Bronchial epithelial cell (primary cell): ENCODE data around the gene TMEM44. TPM values are rescaled to one million over a fixed set of nuclear protein-coding genes. Genes with fewer than 3 reads are reported as not detected.

Source experiments
- DNase-seq: peaks from one replicate; pipeline ENCODE4 v3.0.0-alpha.2; 2010; ENCODE audit warnings: low read depth
- FAIRE-seq: peaks from 2 replicates; lab custom pipeline; 2011; peaks lifted over from hg19 to GRCh38; lab: Jason Lieb, UNC
- H3K27me3 ChIP-seq: 2 replicates; pipeline ENCODE4 v1.5.1; 2011; ENCODE audit warnings: low read length; ENCODE audit not compliant: control insufficient read depth, insufficient read depth
- H3K36me3 ChIP-seq: 2 replicates; pipeline ENCODE4 v1.5.1; 2011; ENCODE audit warnings: low read length; ENCODE audit not compliant: control insufficient read depth, insufficient read depth
- H3K4me3 ChIP-seq: 2 replicates; pipeline ENCODE4 v1.5.1; 2011; ENCODE audit warnings: mild to moderate bottlenecking, low read depth, low read length, control low read depth
- total RNA-seq: library from RNA; depleted of rRNA; stranded (reverse); fragments of >200 nt; gene quantifications from 2 replicates; pipeline ENCODE4 v1.2.1, GENCODE V29; 2014
- TF ChIP-seq, protein P1 (sequence below): IDR thresholded peaks from 2 replicates; pipeline ENCODE4 v1.5.1; 2011; ENCODE audit warnings: mild to moderate bottlenecking, moderate library complexity, low read length, control low read depth, inconsistent platforms; ENCODE audit not compliant: insufficient read depth, severe bottlenecking

Gene TMEM44
- total RNA-seq, 1 donor from 2014 or later = 8.4 TPM

DNA sequence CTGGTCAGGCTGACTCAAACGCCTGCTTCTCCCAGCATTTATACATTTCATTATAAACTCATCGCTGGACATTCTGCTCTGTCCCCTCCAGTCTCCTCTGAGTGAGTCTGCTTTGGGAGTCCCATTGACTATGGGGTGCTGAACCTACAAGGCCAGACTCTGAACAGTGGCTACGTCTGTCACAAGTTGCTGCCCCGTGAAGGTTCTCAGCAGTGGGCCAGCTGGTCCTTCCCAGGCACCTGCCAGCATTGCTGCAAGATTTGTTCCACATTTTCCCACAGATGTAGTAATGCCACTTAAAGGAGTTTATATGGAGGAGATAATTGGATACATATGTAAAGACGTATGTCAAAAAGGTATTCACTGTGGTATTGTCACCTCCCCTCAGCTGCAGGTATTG lies 73.7 kb downstream of the TMEM44 start:
- TF ChIP-seq, protein P1, sequence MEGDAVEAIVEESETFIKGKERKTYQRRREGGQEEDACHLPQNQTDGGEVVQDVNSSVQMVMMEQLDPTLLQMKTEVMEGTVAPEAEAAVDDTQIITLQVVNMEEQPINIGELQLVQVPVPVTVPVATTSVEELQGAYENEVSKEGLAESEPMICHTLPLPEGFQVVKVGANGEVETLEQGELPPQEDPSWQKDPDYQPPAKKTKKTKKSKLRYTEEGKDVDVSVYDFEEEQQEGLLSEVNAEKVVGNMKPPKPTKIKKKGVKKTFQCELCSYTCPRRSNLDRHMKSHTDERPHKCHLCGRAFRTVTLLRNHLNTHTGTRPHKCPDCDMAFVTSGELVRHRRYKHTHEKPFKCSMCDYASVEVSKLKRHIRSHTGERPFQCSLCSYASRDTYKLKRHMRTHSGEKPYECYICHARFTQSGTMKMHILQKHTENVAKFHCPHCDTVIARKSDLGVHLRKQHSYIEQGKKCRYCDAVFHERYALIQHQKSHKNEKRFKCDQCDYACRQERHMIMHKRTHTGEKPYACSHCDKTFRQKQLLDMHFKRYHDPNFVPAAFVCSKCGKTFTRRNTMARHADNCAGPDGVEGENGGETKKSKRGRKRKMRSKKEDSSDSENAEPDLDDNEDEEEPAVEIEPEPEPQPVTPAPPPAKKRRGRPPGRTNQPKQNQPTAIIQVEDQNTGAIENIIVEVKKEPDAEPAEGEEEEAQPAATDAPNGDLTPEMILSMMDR = no peak
- Histone ChIP-seq H3K27me3 (no peaks in the 10 kb centered on the region), H3K36me3 (no peaks in the 10 kb centered on the region), H3K4me3 (no peak overlapping the region)
- DNase-seq (no peak), FAIRE-seq (no peak)

DNA sequence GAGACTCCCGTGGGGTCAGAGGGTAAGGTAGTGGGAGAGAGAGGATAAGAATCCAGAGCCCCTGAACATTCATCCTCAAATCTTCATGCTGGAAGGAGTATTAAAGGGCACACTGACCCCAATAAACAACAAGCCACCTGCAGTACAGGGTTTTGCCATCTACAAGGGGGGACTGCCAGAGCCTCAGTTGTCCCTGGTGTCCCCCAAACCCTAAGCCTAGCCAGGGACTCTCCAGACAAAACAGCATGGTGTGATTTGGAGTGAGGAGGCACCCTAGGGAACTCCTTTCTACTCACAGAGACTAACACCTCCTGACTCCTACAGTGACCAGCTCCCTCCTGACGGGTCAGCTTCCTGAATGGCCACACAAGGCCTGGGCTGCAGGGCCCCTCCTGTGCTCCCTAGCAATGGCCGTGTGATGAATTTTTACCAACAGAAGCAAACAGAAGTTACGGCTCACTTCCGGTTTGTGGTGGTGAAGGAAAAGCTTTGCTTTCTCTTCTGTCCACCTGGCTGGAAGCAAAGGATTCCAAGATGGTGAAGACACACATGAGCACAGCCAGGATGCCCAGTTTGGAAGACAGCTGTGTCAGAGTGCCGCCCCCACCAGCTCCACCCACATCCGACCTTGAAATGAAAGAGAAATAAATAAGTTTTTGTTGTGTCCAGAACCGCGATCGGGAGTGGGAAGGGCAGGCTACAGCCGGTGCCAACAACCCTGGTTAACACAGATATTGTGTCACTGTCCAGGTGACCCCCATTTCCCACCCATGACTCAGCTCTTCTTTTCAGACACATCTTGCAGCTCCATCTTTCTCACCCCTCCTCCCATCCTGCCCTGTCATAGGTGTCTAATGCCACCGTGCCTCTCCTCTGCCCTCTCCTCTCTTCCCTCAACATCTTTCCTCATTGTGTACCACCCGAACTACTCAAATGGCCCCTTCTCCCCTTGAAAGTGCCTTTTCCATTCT lies 76.8 kb downstream of the TMEM44 start:
- Histone ChIP-seq H3K4me3 (no peak overlapping the region), H3K27me3 (no peaks in the 10 kb centered on the region), H3K36me3 (no peaks in the 10 kb centered on the region)
- FAIRE-seq (no peak), DNase-seq (no peak)
- TF ChIP-seq, protein P1 = no peak

DNA sequence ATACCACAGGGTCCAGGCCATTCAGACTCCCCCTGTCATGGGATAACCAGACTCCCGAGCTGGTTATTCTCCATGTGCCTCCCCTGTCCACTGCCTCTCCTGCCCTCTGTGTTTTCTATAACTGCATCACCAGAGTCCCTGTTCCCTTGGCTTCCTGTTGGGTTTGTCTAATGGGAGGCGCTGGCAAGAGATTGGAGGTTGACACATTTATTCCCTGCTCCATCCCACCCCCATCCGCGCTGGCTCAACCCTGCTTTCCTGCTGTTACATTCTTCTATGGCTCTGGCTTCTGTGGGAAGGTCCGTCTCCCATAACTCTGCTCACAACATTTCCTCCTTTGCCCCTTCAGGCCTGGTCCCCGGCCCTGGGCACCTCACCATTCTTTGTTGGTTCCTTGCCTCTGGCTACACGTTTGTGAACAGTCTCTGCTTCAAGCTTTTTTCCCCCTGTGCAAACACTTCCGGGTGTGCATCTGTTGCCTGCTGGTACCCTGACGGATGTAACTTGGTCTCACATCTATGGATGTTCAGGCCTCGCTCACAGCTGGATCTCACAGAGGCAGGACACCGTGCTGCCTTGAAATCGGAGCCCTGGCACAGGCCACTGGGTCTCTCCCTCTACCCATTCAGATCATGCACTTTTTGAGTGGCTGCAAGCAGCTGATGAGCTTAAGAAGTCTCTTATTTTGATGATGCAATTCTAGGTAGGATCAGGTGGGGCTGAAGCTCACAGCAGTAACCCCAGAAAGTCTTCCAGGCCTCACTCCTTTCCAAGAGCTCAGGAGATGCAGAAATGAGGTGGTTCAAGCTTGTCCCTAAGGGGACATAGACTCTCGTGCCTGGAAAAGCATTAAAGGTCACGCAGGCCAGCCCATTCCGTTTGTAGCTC lies 77.8 kb downstream of the TMEM44 start:
- Histone ChIP-seq H3K27me3 (no peaks in the 10 kb centered on the region), H3K36me3 (no peaks in the 10 kb centered on the region), H3K4me3 (no peak overlapping the region)
- FAIRE-seq = no peak
- no peak for DNase-seq
- TF ChIP-seq, protein P1 = no peak

DNA sequence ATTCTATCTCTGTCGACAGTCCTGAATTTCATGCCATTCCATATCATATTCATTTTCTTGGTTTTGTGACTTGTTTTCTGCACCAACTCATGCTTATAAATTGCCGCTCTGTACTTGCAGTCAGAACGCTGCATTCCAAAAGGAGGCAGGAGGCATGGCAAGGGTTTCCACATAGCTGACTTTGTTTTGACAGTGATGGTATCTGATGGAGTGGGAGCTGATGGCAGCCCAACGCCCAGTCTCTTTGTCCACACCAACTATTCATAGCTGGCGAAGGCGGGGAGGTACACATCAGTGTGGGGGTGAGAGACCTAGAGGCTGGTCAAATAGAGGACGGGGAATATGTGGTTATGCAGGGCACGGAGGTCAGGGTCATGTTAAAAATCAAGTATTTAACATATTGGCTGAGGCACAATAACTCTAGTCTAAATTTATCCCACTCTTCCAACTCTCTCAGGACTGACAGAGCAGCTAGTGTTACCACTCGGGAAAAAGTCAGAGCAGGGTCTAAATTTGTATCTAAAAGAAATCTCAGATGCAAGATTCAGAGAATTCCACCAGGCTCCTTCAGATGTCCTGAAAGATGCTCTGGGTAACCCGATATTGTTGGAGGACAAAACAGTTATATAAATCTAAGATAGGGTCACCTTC lies 78.6 kb downstream of the TMEM44 start:
- no peaks in the 10 kb centered on the region for H3K36me3 ChIP-seq
- TF ChIP-seq, protein P1 = no peak
- FAIRE-seq (no peak), DNase-seq (no peak)
- no peaks in the 10 kb centered on the region for H3K27me3 ChIP-seq
- H3K4me3 ChIP-seq = no peak overlapping the region

DNA sequence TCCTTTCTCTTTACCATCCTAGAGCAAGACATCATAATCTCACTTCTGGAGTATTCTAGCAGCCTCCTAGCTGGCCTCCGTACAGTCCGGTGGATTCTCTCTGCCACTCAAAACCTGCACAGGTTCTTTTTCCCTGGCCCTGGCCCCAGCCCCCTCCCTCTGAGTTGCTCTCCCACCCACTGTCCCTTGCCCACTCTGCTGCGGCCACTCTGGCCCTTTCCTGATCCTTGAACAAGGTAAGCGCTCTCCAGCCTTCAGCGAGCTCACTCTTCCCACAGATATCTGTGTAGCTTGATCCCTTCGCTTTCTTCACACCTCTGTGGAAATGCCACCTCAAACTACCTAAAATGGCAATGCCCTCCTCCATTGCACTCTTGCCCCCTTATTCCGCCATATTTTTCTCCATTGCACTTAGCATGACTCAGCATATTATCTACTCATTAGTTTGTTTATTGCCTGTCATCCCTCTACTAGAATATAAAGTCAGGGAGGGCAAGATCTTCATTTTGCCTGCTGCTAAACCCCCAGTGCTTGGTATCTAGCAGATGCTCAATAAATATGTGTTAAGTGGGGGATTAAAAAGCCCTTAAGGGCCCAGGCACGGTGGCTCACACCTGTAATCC lies 80.8 kb downstream of the TMEM44 start:
- H3K27me3 ChIP-seq = no peaks in the 10 kb centered on the region
- TF ChIP-seq, protein P1 = no peak
- H3K4me3 ChIP-seq = no peak overlapping the region
- H3K36me3 ChIP-seq = no peaks in the 10 kb centered on the region
- DNase-seq (no peak), FAIRE-seq (no peak)
